Measurements from ENCODE around the gene ZNF138.
A peak's percentile ranks its signal among the peaks of the same experiment; 100 is the strongest.

Gene ZNF138

GRCh38 chr7:64874562-64875250, 80.5 kb downstream of the ZNF138 start:
- DNase-seq (ENCODE audit: low read depth in 2 of 2): no peak
- TF ChIP-seq CTCF (IDR thresholded peaks at IDR 0.05; ENCODE audit: low read depth, low read length): no peak
- H3K4me3 ChIP-seq (replicated peaks in 1 of 2; ENCODE audit: low read depth in 2 of 2, low read length in 2 of 2): no peak overlapping the region

- DNase-seq (ENCODE audit: low read depth in 2 of 2): no peak
- TF ChIP-seq CTCF (IDR thresholded peaks at IDR 0.05; ENCODE audit: low read depth, low read length): no peak
- H3K4me3 ChIP-seq (replicated peaks in 1 of 2; ENCODE audit: low read depth in 2 of 2, low read length in 2 of 2): no peak overlapping the region
These were observed 81.0 kb downstream of the ZNF138 start for GRCh38 chr7:64875258-64875657.

- DNase-seq (ENCODE audit: low read depth in 2 of 2): no peak
- no peak for TF ChIP-seq CTCF (IDR thresholded peaks at IDR 0.05; ENCODE audit: low read depth, low read length)
- H3K4me3 ChIP-seq (replicated peaks in 1 of 2; ENCODE audit: low read depth in 2 of 2, low read length in 2 of 2): no peak overlapping the region
These were observed 81.6 kb downstream of the ZNF138 start for GRCh38 chr7:64875658-64876406.

GRCh38 chr7:64876792-64877713, 82.8 kb downstream of the ZNF138 start:
- no peak overlapping the region for H3K4me3 ChIP-seq (replicated peaks in 1 of 2; ENCODE audit: low read depth in 2 of 2, low read length in 2 of 2)
- DNase-seq (ENCODE audit: low read depth in 2 of 2): peak in 1 of 2 donors; percentile 20
- no peak for TF ChIP-seq CTCF (IDR thresholded peaks at IDR 0.05; ENCODE audit: low read depth, low read length)

GRCh38 chr7:64877714-64878610, 83.7 kb downstream of the ZNF138 start:
- H3K4me3 ChIP-seq (replicated peaks in 1 of 2; ENCODE audit: low read depth in 2 of 2, low read length in 2 of 2): no peak overlapping the region
- DNase-seq (ENCODE audit: low read depth in 2 of 2): no peak
- no peak for TF ChIP-seq CTCF (IDR thresholded peaks at IDR 0.05; ENCODE audit: low read depth, low read length)

GRCh38 chr7:64878684-64879083, 84.5 kb downstream of the ZNF138 start:
- TF ChIP-seq CTCF (IDR thresholded peaks at IDR 0.05; ENCODE audit: low read depth, low read length): no peak
- no peak overlapping the region for H3K4me3 ChIP-seq (replicated peaks in 1 of 2; ENCODE audit: low read depth in 2 of 2, low read length in 2 of 2)
- no peak for DNase-seq (ENCODE audit: low read depth in 2 of 2)

Data from cardiac fibroblast (primary cell).